Activated CD4-positive, CD25-positive, alpha-beta regulatory T cell treated with anti-CD3 and anti-CD28 coated beads, Interleukin-2, amount 50 U/mL, for 16 hours (primary cell): ENCODE measurements around the gene ZSCAN10.
"Not testable (repeated sequence)": the region's sequence is repeated elsewhere in the genome, so short reads cannot be mapped to it uniquely, and the experiment has no call there.

Experiments used
- DNase-seq: peaks from one replicate; pipeline ENCODE4 v3.0.0-alpha.2; 2020; ENCODE audit warnings: low read depth, low spot score

ZSCAN10 gene

GRCh38 chr16:3098459-3099394, at the start of gene ZSCAN10:
Gene ZSCAN10, minus strand, starts transcription at chr16:3099294. Its CDS starts 6,357 bp downstream, at chr16:3092937.
- DNase-seq, result no peak

- no peak for DNase-seq
Measured at GRCh38 chr16:3148256-3149192, 49.4 kb upstream of the ZSCAN10 start.

- DNase-seq, result no peak
Measured at GRCh38 chr16:3147757-3148104, 48.6 kb upstream of the ZSCAN10 start.

- no peak for DNase-seq
Measured at GRCh38 chr16:3147046-3147756, 48.1 kb upstream of the ZSCAN10 start.

GRCh38 chr16:3145660-3146059, 46.6 kb upstream of the ZSCAN10 start:
- DNase-seq, result no peak

- no peak for DNase-seq
Measured at GRCh38 chr16:3145151-3145550, 46.1 kb upstream of the ZSCAN10 start.

- DNase-seq, result no peak
Measured at GRCh38 chr16:3144321-3144983, 45.4 kb upstream of the ZSCAN10 start.

GRCh38 chr16:3143598-3144320, 44.7 kb upstream of the ZSCAN10 start:
- no peak for DNase-seq

- DNase-seq, result no peak
Measured at GRCh38 chr16:3143189-3143588, 44.1 kb upstream of the ZSCAN10 start.

- DNase-seq, result no peak
Measured at GRCh38 chr16:3142770-3143169, 43.7 kb upstream of the ZSCAN10 start.

GRCh38 chr16:3142327-3142726, 43.2 kb upstream of the ZSCAN10 start:
- no peak for DNase-seq

GRCh38 chr16:3141781-3142311, 42.8 kb upstream of the ZSCAN10 start:
- DNase-seq, result no peak

- DNase-seq, result no peak
Measured at GRCh38 chr16:3140603-3141427, 41.7 kb upstream of the ZSCAN10 start.

GRCh38 chr16:3139561-3139960, 40.5 kb upstream of the ZSCAN10 start:
- DNase-seq, result not testable (repeated sequence)

GRCh38 chr16:3138823-3139426, 39.8 kb upstream of the ZSCAN10 start:
- DNase-seq, result no peak

GRCh38 chr16:3138342-3138741, 39.2 kb upstream of the ZSCAN10 start:
- no peak for DNase-seq

- DNase-seq, result no peak
Measured at GRCh38 chr16:3137267-3137666, 38.2 kb upstream of the ZSCAN10 start.

GRCh38 chr16:3135126-3135715, 36.1 kb upstream of the ZSCAN10 start:
- DNase-seq, result no peak
